GM12892 (cell line): ENCODE results near the gene WWC2.

Experiments
- POLR2A ChIP-seq: IDR thresholded peaks from 2 replicates; pipeline ENCODE4 v1.6.1; 2011; ENCODE audit warnings: low read depth, low read length, control low read depth
- POLR2AphosphoS5 ChIP-seq: IDR thresholded peaks from 2 replicates; pipeline ENCODE4 v1.6.1; 2011; ENCODE audit warnings: low read depth, low read length, control low read depth
- TAF1 ChIP-seq: IDR thresholded peaks from 2 replicates; pipeline ENCODE4 v1.6.1; 2011; ENCODE audit warnings: low read depth, mild to moderate bottlenecking, control low read depth, low read length, borderline replicate concordance

DNA sequence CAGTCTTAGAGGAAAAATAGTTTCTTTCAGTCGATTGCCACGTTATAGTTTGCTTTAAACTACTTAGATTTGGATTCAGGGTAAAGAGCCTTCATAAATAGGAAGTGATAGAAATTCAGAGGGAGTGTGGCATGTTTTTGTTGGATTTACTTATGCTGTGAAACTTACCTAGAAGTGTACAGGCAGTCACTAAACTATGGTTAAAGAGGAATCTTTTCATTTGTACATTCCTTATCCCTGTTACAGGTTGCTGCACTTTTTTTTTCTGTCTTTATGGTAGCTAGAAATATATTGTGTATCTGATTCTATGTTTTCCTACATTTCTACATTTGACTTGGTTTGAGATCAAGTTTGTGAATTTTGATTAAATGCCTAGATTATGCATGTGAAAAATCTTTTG is 19.1 kb downstream of the WWC2 start:
- TF ChIP-seq POLR2AphosphoS5 (no peak), POLR2A (no peak), TAF1 (no peak)
